ENCODE measurements around the gene DHX30. TPM values are rescaled to one million over a fixed set of nuclear protein-coding genes. Genes with fewer than 3 reads are reported as not detected.
"Not testable (repeated sequence)": the region's sequence is repeated elsewhere in the genome, so short reads cannot be mapped to it uniquely, and the experiment has no call there.

The DHX30 gene
- total RNA-seq, 1 experiment from 2014 or later = 75.7 TPM

DNA sequence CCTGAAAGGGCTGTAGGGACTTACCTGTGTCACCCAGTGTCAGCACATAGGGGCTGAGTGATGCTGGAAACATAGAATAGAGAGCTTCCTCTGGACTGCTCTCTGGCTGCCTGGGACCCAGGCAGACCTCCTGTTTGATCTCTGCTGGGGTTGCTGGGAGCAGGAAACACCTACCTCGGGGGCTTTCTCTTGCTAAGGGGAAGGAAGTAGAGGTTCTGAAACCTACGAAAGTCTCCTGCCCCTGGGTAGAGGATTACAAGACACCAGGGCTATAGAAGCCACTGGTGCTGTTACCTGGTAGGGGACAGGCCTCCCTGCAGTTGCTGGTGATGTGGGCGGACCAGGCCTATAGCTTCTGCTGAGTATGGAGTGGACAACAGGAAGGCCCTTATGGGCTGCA, 81.7 kb downstream of the DHX30 start:
- Mint-ChIP-seq H3K4me3 (ENCODE audit: unreplicated experiment) (no peak overlapping the region), H3K9me3 (ENCODE audit: unreplicated experiment) (no peaks in the 10 kb centered on the region), H3K27me3 (ENCODE audit: insufficient read depth, unreplicated experiment) (no peaks in the 10 kb centered on the region), H3K36me3 (ENCODE audit: insufficient read depth, unreplicated experiment) (peaks cover 75% of the 10 kb centered on the region), H3K27ac (ENCODE audit: unreplicated experiment) (no peak overlapping the region), H3K4me1 (ENCODE audit: low read depth, unreplicated experiment) (peaks cover 16% of the 10 kb centered on the region)
- CTCF ChIA-PET = no interaction called here
- TF ChIP-seq, protein P1, sequence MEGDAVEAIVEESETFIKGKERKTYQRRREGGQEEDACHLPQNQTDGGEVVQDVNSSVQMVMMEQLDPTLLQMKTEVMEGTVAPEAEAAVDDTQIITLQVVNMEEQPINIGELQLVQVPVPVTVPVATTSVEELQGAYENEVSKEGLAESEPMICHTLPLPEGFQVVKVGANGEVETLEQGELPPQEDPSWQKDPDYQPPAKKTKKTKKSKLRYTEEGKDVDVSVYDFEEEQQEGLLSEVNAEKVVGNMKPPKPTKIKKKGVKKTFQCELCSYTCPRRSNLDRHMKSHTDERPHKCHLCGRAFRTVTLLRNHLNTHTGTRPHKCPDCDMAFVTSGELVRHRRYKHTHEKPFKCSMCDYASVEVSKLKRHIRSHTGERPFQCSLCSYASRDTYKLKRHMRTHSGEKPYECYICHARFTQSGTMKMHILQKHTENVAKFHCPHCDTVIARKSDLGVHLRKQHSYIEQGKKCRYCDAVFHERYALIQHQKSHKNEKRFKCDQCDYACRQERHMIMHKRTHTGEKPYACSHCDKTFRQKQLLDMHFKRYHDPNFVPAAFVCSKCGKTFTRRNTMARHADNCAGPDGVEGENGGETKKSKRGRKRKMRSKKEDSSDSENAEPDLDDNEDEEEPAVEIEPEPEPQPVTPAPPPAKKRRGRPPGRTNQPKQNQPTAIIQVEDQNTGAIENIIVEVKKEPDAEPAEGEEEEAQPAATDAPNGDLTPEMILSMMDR (IDR thresholded peaks at IDR 0.05; ENCODE audit: insufficient read depth in 1 of 2, low read depth in 1 of 2, low read length in 1 of 2, severe bottlenecking in 1 of 2, unreplicated experiment in 1 of 2) = no peak
- intact Hi-C loops (cut with micrococcal nuclease; ENCODE audit: unreplicated experiment) = no loop called here
- Histone ChIP-seq H3K4me1 (peaks cover 8% of the 10 kb centered on the region; the same call in 1 of the 2 replicates), H3K9me3 (no peaks in the 10 kb centered on the region), H3K27me3 (replicated peaks; ENCODE audit: control insufficient read depth, insufficient read depth, low read length) (no peaks in the 10 kb centered on the region), H3K4me3 (ENCODE audit: low read depth, low read length) (no peak overlapping the region), H3K36me3 (ENCODE audit: control insufficient read depth, insufficient read depth, low read length) (no peaks in the 10 kb centered on the region)
- DNase-seq = no peak
- POLR2A ChIA-PET = no interaction called here
- no TSS peak for BruUV-seq (replicated peaks)

DNA sequence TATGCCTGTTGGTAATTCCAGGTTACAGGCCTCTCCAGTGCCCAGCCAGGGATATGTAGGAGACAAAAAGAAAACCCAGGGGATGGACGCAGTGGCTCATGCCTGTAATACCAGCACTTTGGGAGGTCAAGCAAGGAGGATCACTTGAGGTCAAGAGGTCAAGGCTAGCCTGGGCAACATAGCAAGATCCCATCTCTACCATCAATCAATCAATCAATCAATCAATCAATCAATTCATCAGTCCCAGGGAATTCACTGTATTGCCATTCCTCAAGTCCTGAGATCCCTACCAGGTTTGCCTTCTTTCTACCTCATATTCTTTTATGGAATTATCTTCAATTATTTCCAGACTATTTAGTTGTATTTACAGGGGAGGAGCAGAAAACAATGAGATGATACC, 82.2 kb downstream of the DHX30 start:
- Histone ChIP-seq H3K9me3 (no peaks in the 10 kb centered on the region), H3K27me3 (replicated peaks; ENCODE audit: control insufficient read depth, insufficient read depth, low read length) (no peaks in the 10 kb centered on the region), H3K4me3 (ENCODE audit: low read depth, low read length) (no peak overlapping the region), H3K4me1 (peaks cover 8% of the 10 kb centered on the region; the same call in 1 of the 2 replicates), H3K36me3 (ENCODE audit: control insufficient read depth, insufficient read depth, low read length) (no peaks in the 10 kb centered on the region)
- H3K4me3 Mint-ChIP-seq (ENCODE audit: unreplicated experiment) = no peak overlapping the region
- BruUV-seq (replicated peaks) = no TSS peak
- H3K27me3 Mint-ChIP-seq (ENCODE audit: insufficient read depth, unreplicated experiment) = no peaks in the 10 kb centered on the region
- H3K27ac Mint-ChIP-seq (ENCODE audit: unreplicated experiment) = no peak overlapping the region
- TF ChIP-seq, protein P1 (IDR thresholded peaks at IDR 0.05; ENCODE audit: insufficient read depth in 1 of 2, low read depth in 1 of 2, low read length in 1 of 2, severe bottlenecking in 1 of 2, unreplicated experiment in 1 of 2) = no peak
- H3K9me3 Mint-ChIP-seq (ENCODE audit: unreplicated experiment) = no peaks in the 10 kb centered on the region
- intact Hi-C loops (cut with micrococcal nuclease; ENCODE audit: unreplicated experiment) = no loop called here
- CTCF ChIA-PET = no interaction called here
- peaks cover 75% of the 10 kb centered on the region for H3K36me3 Mint-ChIP-seq (ENCODE audit: insufficient read depth, unreplicated experiment)
- POLR2A ChIA-PET = no interaction called here
- H3K4me1 Mint-ChIP-seq (ENCODE audit: low read depth, unreplicated experiment) = peaks cover 16% of the 10 kb centered on the region
- no peak for DNase-seq

DNA sequence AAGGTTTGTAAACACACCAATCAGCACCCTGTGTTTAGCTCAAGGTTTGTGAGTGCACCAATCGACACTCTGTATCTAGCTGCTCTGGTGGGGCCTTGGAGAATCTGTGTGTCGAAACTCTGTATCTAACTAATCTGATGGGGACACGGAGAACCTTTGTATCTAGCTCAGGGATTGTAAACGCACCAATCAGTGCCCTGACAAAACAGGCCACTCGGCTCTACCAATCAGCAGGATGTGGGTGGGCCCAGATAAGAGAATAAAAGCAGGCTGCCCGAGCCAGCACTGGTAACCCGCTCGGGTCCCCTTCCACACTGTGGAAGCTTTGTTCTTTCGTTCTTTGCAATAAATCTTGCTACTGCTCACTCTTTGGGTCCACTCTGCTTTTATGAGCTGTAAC, 85.1 kb downstream of the DHX30 start:
- peaks cover 89% of the 10 kb centered on the region for H3K36me3 Mint-ChIP-seq (ENCODE audit: insufficient read depth, unreplicated experiment)
- H3K4me3 Mint-ChIP-seq (ENCODE audit: unreplicated experiment); H3K27me3 Mint-ChIP-seq (ENCODE audit: insufficient read depth, unreplicated experiment); DNase-seq; CTCF ChIA-PET; H3K27ac Mint-ChIP-seq (ENCODE audit: unreplicated experiment); H3K27me3 ChIP-seq (replicated peaks; ENCODE audit: control insufficient read depth, insufficient read depth, low read length); H3K36me3 ChIP-seq (ENCODE audit: control insufficient read depth, insufficient read depth, low read length); H3K9me3 ChIP-seq; H3K9me3 Mint-ChIP-seq (ENCODE audit: unreplicated experiment); H3K4me1 ChIP-seq; POLR2A ChIA-PET; BruUV-seq (replicated peaks); H3K4me3 ChIP-seq (ENCODE audit: low read depth, low read length); intact Hi-C loops (cut with micrococcal nuclease; ENCODE audit: unreplicated experiment): not testable (repeated sequence)
- peaks cover 16% of the 10 kb centered on the region for H3K4me1 Mint-ChIP-seq (ENCODE audit: low read depth, unreplicated experiment)

Data from Caco-2 (cell line).